Measurements from ENCODE around the gene NMNAT2. TPM values are rescaled to one million over a fixed set of nuclear protein-coding genes. Genes with fewer than 3 reads are reported as not detected.

The NMNAT2 gene
- total RNA-seq, 1 experiment from 2014 or later, result 0.39 TPM

DNA sequence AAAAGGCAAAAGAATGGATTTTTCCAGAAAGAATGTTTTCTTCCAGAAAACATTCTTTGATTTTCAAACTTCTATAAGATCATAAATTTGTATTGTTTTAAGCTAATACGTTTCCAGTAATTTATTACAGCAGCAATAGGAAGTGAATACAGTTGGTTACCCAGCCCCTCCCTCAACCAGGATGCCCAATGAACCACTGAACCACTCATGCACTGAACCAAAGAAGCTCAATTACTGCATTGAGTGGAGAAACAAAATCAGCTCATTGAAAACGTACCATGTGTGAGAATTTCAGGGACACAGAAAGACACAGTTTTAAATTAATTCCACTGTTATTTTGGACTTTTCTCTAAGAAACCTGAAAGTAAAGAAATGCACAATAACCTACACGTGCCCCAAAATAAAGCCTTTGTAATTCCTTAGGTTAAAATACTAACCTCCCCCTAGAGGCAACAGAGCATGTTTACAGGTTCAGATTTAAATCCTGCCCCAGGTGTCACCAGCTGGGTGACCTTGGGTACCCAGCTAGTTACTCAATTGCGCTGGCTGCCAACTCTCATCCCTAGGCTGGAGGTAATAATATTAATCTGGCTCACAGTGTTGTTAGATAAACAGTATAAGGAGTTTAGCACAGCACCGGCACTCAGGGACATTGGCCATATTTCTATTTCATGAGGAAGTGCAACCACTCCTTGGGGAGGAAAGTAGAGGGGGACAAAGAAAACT is 111.7 kb downstream of the NMNAT2 start:
- no peaks in the 10 kb centered on the region for H3K9me3 ChIP-seq (ENCODE audit: control insufficient read depth, insufficient read depth, low read depth, low read length)
- no peak overlapping the region for H3K4me3 ChIP-seq (ENCODE audit: low read depth in 2 of 2, low read length in 2 of 2)
- intact Hi-C loops (cut with micrococcal nuclease; ENCODE audit: unreplicated experiment) (no loop called here), in situ Hi-C loops (cut with HindIII; ENCODE audit: low pct_unique_long_range_greater_than_20kb, low sequenced_read_pairs) (no loop called here)
- H3K36me3 ChIP-seq (ENCODE audit: control insufficient read depth, insufficient read depth, low read length), result no peaks in the 10 kb centered on the region
- CTCF ChIA-PET, result interaction anchor here (0.6 to 0.7 kb wide), 3 partner anchors 29 to 159 kb away, joined by 3 to 18 read pairs (median 6); no protein-coding TSS in a partner anchor
- no peaks in the 10 kb centered on the region for H3K27me3 ChIP-seq (ENCODE audit: control insufficient read depth, insufficient read depth, low read length)
- DNase-seq (ENCODE audit: low read depth, low spot score) (no peak), ATAC-seq (no peak)
- H3K27ac ChIP-seq (ENCODE audit: low read length), result no peak overlapping the region
- H3K4me1 ChIP-seq (ENCODE audit: control insufficient read depth, insufficient read depth, low read length), result no peaks in the 10 kb centered on the region
- no peak for TF ChIP-seq SIN3A (IDR thresholded peaks at IDR 0.05; ENCODE audit: borderline replicate concordance, insufficient read depth, low read depth, low read length)
- TF ChIP-seq, protein P1, sequence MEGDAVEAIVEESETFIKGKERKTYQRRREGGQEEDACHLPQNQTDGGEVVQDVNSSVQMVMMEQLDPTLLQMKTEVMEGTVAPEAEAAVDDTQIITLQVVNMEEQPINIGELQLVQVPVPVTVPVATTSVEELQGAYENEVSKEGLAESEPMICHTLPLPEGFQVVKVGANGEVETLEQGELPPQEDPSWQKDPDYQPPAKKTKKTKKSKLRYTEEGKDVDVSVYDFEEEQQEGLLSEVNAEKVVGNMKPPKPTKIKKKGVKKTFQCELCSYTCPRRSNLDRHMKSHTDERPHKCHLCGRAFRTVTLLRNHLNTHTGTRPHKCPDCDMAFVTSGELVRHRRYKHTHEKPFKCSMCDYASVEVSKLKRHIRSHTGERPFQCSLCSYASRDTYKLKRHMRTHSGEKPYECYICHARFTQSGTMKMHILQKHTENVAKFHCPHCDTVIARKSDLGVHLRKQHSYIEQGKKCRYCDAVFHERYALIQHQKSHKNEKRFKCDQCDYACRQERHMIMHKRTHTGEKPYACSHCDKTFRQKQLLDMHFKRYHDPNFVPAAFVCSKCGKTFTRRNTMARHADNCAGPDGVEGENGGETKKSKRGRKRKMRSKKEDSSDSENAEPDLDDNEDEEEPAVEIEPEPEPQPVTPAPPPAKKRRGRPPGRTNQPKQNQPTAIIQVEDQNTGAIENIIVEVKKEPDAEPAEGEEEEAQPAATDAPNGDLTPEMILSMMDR (IDR thresholded peaks at IDR 0.05), result peak; percentile 55
- BruUV-seq (replicated peaks), result no TSS peak
- POLR2A ChIA-PET, result no interaction called here

DNA sequence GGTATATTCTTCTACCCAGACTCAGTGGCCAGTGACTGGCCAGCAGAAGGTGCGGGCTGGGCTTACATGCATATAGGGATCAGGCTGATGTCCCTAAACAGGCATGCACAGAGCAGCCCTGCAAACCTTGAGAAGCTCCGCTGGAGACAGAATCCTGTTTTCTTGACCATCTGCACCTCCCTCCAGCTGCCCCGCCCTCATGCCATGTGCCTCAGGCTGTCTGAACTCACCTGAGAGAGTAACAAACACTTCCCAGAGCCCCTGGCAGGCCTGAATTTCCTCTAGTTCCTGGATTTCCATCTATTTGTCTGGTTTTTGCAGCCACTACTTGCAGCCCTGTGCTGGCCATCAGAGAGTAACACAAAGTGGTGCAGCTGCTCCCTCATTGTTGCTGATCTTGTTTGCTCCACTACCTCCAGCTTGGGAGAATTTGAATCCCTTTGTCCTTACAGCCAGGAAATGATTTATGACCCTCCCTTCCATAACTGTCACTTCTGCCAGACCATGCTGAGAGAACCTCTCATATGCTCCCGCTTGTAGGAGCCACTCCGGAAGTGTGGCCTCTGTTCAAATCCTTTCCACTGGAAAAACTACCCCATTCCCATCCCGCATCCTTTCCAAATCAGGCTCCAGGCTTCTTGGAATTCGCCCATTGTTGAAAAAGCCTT is 113.6 kb downstream of the NMNAT2 start:
- Histone ChIP-seq H3K9me3 (ENCODE audit: control insufficient read depth, insufficient read depth, low read depth, low read length) (no peaks in the 10 kb centered on the region), H3K4me1 (ENCODE audit: control insufficient read depth, insufficient read depth, low read length) (no peaks in the 10 kb centered on the region), H3K27ac (ENCODE audit: low read length) (no peak overlapping the region), H3K27me3 (ENCODE audit: control insufficient read depth, insufficient read depth, low read length) (no peaks in the 10 kb centered on the region), H3K36me3 (ENCODE audit: control insufficient read depth, insufficient read depth, low read length) (no peaks in the 10 kb centered on the region), H3K4me3 (ENCODE audit: low read depth in 2 of 2, low read length in 2 of 2) (no peak overlapping the region)
- in situ Hi-C loops (cut with HindIII; ENCODE audit: low pct_unique_long_range_greater_than_20kb, low sequenced_read_pairs) (no loop called here), intact Hi-C loops (cut with micrococcal nuclease; ENCODE audit: unreplicated experiment) (no loop called here)
- ChIA-PET CTCF (interaction anchor here (0.5 kb wide), 1 partner anchor 1500 kb away, joined by 3 read pairs; no protein-coding TSS in a partner anchor), POLR2A (no interaction called here)
- no TSS peak for BruUV-seq (replicated peaks)
- DNase-seq (ENCODE audit: low read depth, low spot score), result no peak
- ATAC-seq, result no peak
- TF ChIP-seq, protein P2, sequence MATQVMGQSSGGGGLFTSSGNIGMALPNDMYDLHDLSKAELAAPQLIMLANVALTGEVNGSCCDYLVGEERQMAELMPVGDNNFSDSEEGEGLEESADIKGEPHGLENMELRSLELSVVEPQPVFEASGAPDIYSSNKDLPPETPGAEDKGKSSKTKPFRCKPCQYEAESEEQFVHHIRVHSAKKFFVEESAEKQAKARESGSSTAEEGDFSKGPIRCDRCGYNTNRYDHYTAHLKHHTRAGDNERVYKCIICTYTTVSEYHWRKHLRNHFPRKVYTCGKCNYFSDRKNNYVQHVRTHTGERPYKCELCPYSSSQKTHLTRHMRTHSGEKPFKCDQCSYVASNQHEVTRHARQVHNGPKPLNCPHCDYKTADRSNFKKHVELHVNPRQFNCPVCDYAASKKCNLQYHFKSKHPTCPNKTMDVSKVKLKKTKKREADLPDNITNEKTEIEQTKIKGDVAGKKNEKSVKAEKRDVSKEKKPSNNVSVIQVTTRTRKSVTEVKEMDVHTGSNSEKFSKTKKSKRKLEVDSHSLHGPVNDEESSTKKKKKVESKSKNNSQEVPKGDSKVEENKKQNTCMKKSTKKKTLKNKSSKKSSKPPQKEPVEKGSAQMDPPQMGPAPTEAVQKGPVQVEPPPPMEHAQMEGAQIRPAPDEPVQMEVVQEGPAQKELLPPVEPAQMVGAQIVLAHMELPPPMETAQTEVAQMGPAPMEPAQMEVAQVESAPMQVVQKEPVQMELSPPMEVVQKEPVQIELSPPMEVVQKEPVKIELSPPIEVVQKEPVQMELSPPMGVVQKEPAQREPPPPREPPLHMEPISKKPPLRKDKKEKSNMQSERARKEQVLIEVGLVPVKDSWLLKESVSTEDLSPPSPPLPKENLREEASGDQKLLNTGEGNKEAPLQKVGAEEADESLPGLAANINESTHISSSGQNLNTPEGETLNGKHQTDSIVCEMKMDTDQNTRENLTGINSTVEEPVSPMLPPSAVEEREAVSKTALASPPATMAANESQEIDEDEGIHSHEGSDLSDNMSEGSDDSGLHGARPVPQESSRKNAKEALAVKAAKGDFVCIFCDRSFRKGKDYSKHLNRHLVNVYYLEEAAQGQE (IDR thresholded peaks at IDR 0.05; ENCODE audit: insufficient read depth in 1 of 2, low read depth in 2 of 2, low read length in 1 of 2), result no peak
- TF ChIP-seq, protein P1 (IDR thresholded peaks at IDR 0.05), result no peak
- TF ChIP-seq TCF7L2 (IDR thresholded peaks at IDR 0.05; ENCODE audit: low read depth, low read length) (no peak), POLR2AphosphoS5 (IDR thresholded peaks at IDR 0.05; ENCODE audit: low read depth, low read length) (no peak)

All from Panc1 (cell line).